ENCODE measurements around the gene ZNF471.
A peak's percentile ranks its signal among the peaks of the same experiment; 100 is the strongest.

ZNF471 gene

DNA sequence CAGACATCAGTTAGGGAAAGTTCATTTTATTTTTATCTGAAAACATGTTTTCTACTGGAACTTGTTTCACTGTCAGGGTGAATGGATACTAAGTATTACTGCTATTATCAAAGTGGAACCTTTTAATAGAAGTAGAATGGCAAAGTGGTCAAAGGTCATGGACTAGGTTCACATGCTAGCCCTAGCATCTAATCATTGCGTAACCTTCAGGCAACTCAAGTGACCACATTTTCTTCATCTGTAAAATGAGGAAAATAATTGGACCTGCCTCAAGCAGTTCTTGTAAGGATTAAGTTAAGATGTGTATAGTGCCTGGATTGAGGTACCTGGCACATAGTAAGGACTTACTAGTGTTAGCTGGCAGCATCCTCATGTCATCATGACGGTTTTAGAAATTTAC lies 36.1 kb downstream of the ZNF471 start:
- no peak overlapping the region for H3K4me3 ChIP-seq (ENCODE audit: low read depth, low read length)
- TF ChIP-seq, protein P1, sequence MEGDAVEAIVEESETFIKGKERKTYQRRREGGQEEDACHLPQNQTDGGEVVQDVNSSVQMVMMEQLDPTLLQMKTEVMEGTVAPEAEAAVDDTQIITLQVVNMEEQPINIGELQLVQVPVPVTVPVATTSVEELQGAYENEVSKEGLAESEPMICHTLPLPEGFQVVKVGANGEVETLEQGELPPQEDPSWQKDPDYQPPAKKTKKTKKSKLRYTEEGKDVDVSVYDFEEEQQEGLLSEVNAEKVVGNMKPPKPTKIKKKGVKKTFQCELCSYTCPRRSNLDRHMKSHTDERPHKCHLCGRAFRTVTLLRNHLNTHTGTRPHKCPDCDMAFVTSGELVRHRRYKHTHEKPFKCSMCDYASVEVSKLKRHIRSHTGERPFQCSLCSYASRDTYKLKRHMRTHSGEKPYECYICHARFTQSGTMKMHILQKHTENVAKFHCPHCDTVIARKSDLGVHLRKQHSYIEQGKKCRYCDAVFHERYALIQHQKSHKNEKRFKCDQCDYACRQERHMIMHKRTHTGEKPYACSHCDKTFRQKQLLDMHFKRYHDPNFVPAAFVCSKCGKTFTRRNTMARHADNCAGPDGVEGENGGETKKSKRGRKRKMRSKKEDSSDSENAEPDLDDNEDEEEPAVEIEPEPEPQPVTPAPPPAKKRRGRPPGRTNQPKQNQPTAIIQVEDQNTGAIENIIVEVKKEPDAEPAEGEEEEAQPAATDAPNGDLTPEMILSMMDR (IDR thresholded peaks at IDR 0.05; ENCODE audit: low read depth, low read length) = no peak

DNA sequence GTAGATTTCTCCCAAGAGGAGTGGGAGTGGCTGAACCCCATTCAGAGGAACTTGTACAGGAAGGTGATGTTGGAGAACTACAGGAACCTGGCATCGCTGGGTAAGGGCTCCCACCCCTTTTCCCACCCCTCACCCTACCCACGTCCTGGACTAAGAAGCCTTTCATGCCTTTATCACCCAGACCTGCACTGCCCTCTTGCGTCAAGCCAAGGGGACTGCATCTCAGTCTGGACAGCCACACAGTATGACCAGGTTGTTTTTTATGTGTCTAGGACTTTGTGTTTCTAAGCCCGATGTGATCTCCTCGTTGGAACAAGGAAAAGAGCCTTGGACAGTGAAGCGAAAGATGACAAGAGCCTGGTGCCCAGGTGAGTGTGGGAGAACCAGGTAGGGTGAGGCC lies 39.9 kb downstream of the ZNF471 start:
- H3K4me3 ChIP-seq (ENCODE audit: low read depth, low read length) = no peak overlapping the region
- TF ChIP-seq, protein P1 (IDR thresholded peaks at IDR 0.05; ENCODE audit: low read depth, low read length) = 0 out of 2 replicates have a peak, but pooled peaks have one; percentile 17

DNA sequence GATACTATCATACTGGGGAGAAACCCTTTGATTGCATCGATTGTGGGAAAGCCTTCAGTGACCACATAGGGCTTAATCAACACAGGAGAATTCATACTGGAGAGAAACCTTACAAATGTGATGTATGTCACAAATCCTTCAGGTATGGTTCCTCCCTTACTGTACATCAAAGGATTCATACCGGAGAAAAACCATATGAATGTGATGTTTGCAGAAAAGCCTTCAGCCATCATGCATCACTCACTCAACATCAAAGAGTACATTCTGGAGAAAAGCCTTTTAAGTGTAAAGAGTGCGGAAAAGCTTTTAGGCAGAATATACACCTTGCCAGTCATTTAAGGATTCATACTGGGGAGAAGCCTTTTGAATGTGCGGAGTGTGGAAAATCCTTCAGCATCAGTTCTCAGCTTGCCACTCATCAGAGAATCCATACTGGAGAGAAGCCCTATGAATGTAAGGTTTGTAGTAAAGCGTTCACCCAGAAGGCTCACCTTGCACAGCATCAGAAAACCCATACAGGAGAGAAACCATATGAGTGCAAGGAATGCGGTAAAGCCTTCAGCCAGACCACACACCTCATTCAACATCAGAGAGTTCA lies 46.7 kb downstream of the ZNF471 start:
- no peak overlapping the region for H3K4me3 ChIP-seq (ENCODE audit: low read depth, low read length)
- TF ChIP-seq, protein P1 (IDR thresholded peaks at IDR 0.05; ENCODE audit: low read depth, low read length) = no peak

DNA sequence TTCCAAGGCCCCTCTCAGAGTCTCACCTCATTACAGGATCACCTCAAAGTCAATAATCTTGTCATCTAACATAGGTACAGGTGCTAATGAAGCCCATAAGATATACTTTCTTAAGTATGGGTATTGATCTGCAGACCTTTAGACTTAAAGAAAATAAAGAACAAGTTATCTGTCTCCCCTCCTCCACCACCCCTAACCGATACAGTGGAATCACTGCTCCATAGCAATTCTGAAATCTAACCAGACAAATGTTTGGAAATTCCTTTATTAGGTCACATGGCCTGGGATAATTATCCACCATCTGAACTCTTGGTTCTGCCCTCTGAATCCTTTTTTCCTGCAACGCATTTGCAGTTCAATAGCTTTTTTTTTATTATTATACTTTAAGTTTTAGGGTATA lies 55.1 kb downstream of the ZNF471 start:
- no peak overlapping the region for H3K4me3 ChIP-seq (ENCODE audit: low read depth, low read length)
- TF ChIP-seq, protein P1 (IDR thresholded peaks at IDR 0.05; ENCODE audit: low read depth, low read length) = no peak

DNA sequence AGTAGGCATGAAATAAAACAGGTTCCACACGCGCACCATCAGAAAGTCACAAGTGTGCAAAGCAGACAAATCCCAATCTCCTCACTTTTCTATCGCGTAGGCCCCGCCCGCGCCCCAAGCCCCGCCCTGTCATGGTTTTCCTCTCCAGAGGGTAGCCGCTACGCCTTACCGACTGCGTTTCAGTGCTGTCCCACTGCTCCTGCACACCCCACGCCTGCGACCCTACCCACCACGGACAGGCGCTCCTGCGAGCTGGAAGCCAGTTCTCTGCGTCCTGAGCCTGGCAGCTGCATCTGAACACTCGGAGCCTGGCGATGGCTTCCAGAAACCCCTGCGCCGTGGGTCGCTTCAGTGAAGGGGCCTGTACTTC lies 59.2 kb downstream of the ZNF471 start:
- TF ChIP-seq, protein P1 (IDR thresholded peaks at IDR 0.05; ENCODE audit: low read depth, low read length) = no peak
- peak overlapping the region; percentile 77 for H3K4me3 ChIP-seq (ENCODE audit: low read depth, low read length)

DNA sequence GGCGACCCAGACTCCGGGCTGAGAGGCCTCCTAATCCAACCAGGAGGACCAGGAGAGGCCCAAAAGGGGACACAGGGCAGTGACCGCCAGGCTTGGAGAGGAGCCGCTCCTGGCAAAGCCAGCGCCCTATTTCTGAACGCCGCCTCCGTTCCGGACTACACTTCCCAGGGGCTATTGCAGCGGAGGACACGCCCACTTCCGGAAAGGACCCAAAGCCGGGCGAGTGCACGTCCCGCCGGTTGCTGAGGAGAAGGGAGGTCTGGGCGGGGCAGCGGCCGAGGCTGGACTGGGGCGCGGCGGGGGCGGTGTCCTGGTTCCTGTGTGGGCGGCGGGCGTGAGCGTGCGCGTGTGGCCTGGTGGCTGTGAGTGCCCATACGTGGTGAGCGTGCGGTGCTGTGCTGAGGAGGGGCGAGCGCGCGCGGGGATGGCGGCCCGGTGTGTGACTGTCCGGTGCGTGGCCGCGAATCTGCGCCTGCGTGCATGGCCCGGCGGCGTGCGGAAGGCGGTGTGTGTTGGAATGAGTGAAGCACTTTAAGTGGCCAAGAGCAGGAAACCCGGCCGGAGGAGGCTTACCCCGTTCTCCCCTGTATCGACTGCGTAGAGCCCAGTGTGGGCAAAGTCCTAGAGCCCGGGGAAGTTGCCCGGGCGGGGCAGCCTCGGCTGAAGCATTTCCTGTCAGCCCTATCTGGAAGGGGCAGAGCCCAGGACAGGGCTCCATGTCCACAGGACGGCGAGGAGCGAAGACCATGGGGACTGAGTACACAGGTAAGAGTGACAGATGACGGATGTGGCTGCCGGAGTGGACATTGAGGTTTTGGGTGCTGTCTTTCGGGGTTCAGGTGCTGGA lies 59.8 kb downstream of the ZNF471 start, which contains the start of gene ZNF470:
ZNF470 (plus strand) TSS at position 195 of the 847 bp plus-strand sequence. CDS start 2,844 bp downstream, outside the sequence.
- H3K4me3 ChIP-seq (ENCODE audit: low read depth, low read length) = peak within 1 kb of the TSS; percentile 77
- TF ChIP-seq, protein P1 (IDR thresholded peaks at IDR 0.05; ENCODE audit: low read depth, low read length) = no peak

DNA sequence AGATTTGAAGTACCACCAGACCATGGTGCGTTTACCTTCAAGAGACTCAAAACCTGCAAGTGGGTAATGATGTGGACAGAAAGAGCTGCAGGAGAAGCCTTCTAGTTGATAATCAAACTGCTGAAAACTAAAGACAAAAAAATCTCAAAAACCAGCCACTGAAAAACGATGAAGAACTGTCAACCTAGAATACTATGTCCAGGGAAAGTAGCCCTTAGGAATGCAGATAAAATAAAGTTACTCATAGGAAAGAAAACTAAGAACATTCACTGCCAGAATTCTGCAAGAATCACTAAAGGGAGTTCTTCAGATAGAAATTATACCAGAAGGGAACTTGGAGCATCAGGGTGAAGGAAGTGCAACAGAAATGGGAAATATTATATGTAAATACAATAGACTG lies 64.9 kb downstream of the ZNF471 start:
- TF ChIP-seq, protein P1 (IDR thresholded peaks at IDR 0.05; ENCODE audit: low read depth, low read length) = no peak
- no peak overlapping the region for H3K4me3 ChIP-seq (ENCODE audit: low read depth, low read length)
